Measurements from ENCODE around the gene TBC1D22A. TPM values are rescaled to one million over a fixed set of nuclear protein-coding genes. Genes with fewer than 3 reads are reported as not detected.

The TBC1D22A gene
- total RNA-seq, 4 donors from 2014 or later, result 15.6 to 21.7 (median 20.5) TPM

GRCh38 chr22:47176573-47177333 is 414.3 kb downstream of the TBC1D22A start:
- 94 to 100% methylated on average over 3 to 12 of the region's 24 CpGs for WGBS, 2 donors
- H3K4me1 ChIP-seq, result peaks cover 0 to 7% (median 0%) of the 10 kb centered on the region in 3 donors
- TF ChIP-seq POLR2A (IDR thresholded peaks at IDR 0.05), result no peak
- TF ChIP-seq, protein P1, sequence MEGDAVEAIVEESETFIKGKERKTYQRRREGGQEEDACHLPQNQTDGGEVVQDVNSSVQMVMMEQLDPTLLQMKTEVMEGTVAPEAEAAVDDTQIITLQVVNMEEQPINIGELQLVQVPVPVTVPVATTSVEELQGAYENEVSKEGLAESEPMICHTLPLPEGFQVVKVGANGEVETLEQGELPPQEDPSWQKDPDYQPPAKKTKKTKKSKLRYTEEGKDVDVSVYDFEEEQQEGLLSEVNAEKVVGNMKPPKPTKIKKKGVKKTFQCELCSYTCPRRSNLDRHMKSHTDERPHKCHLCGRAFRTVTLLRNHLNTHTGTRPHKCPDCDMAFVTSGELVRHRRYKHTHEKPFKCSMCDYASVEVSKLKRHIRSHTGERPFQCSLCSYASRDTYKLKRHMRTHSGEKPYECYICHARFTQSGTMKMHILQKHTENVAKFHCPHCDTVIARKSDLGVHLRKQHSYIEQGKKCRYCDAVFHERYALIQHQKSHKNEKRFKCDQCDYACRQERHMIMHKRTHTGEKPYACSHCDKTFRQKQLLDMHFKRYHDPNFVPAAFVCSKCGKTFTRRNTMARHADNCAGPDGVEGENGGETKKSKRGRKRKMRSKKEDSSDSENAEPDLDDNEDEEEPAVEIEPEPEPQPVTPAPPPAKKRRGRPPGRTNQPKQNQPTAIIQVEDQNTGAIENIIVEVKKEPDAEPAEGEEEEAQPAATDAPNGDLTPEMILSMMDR (IDR thresholded peaks at IDR 0.05), result no peak
- no peak overlapping the region for H3K4me3 ChIP-seq
- intact Hi-C loops (cut with DNase I), result no loop called here
- no peak for DNase-seq
- H3K36me3 ChIP-seq, result peaks cover 0 to 46% (median 3%) of the 10 kb centered on the region in 3 donors
- no peak overlapping the region for H3K27ac ChIP-seq
- no peaks in the 10 kb centered on the region for H3K27me3 ChIP-seq
- H3K9me3 ChIP-seq, result no peaks in the 10 kb centered on the region

DNA sequence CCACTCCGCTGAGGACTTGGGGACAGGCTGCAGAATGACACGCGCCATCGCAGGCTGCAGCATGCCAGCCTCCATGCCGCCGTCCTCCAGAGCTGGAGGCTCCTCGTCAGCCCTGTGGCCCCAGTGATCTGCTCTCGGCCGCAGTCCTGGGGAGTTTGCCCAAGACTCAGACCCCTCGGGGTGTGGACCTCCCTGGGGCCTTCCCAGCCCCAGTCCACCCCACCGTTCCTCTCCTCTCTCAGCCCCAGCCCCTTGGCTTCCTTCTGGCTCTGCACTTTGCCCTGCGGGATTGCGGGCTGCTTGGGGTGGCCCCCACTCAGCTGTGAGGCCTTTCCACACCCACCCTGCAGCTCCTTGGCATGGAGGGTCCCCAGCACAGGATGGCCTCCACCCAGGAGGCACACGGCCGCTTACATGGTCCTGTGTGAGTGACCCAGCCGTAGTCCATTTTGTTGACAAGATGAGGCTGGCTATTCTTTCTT is 414.9 kb downstream of the TBC1D22A start:
- TF ChIP-seq, protein P1 (IDR thresholded peaks at IDR 0.05), result no peak
- TF ChIP-seq POLR2A (IDR thresholded peaks at IDR 0.05), result no peak
- Histone ChIP-seq H3K36me3 (peaks cover 0 to 46% (median 3%) of the 10 kb centered on the region in 3 donors), H3K4me1 (peaks cover 0 to 7% (median 0%) of the 10 kb centered on the region in 3 donors), H3K4me3 (no peak overlapping the region), H3K9me3 (no peaks in the 10 kb centered on the region), H3K27ac (no peak overlapping the region), H3K27me3 (no peaks in the 10 kb centered on the region)
- WGBS, 2 donors, result 95 to 97% methylated on average over 10 to 14 of the region's 16 CpGs
- no peak for DNase-seq
- intact Hi-C loops (cut with DNase I), result no loop called here

GRCh38 chr22:47178339-47178738 is 415.9 kb downstream of the TBC1D22A start:
- H3K36me3 ChIP-seq, result peaks cover 0 to 39% (median 3%) of the 10 kb centered on the region in 3 donors
- WGBS, 2 donors, result 93 to 97% methylated on average over 5 of the region's 5 CpGs
- intact Hi-C loops (cut with DNase I), result no loop called here
- no peaks in the 10 kb centered on the region for H3K27me3 ChIP-seq
- H3K27ac ChIP-seq, result no peak overlapping the region
- peaks cover 0 to 7% (median 0%) of the 10 kb centered on the region in 3 donors for H3K4me1 ChIP-seq
- no peak for DNase-seq
- TF ChIP-seq POLR2A (IDR thresholded peaks at IDR 0.05), result no peak
- TF ChIP-seq, protein P1 (IDR thresholded peaks at IDR 0.05), result no peak
- H3K9me3 ChIP-seq, result no peaks in the 10 kb centered on the region
- H3K4me3 ChIP-seq, result no peak overlapping the region

DNA sequence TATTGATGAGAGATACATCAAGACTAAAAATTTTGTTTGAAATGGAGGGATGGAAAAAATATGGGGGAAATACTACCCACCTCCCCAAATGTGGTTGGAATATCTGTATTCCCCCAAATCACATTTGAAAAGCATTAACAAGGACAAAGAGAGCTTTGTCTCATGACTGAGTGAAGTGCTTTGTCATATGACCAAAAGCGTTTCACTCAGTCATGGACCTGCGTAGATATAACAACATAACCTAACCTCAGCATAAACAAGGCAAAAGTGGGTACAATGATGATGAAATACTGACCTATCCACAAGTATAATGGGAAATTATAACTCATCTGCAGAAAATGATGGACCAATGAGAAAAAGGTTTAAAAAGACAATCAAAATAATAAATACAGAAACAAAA is 418.3 kb downstream of the TBC1D22A start:
- Histone ChIP-seq H3K36me3 (peaks cover 0 to 14% (median 3%) of the 10 kb centered on the region in 3 donors), H3K4me3 (no peak overlapping the region), H3K4me1 (no peaks in the 10 kb centered on the region), H3K9me3 (peaks cover 0 to 5% (median 0%) of the 10 kb centered on the region in 3 donors), H3K27me3 (no peaks in the 10 kb centered on the region), H3K27ac (no peak overlapping the region)
- TF ChIP-seq, protein P1 (IDR thresholded peaks at IDR 0.05), result no peak
- TF ChIP-seq POLR2A (IDR thresholded peaks at IDR 0.05), result no peak
- intact Hi-C loops (cut with DNase I), result no loop called here
- 76 to 93% methylated on average over 2 of the region's 2 CpGs for WGBS, 2 donors
- DNase-seq, result no peak

DNA sequence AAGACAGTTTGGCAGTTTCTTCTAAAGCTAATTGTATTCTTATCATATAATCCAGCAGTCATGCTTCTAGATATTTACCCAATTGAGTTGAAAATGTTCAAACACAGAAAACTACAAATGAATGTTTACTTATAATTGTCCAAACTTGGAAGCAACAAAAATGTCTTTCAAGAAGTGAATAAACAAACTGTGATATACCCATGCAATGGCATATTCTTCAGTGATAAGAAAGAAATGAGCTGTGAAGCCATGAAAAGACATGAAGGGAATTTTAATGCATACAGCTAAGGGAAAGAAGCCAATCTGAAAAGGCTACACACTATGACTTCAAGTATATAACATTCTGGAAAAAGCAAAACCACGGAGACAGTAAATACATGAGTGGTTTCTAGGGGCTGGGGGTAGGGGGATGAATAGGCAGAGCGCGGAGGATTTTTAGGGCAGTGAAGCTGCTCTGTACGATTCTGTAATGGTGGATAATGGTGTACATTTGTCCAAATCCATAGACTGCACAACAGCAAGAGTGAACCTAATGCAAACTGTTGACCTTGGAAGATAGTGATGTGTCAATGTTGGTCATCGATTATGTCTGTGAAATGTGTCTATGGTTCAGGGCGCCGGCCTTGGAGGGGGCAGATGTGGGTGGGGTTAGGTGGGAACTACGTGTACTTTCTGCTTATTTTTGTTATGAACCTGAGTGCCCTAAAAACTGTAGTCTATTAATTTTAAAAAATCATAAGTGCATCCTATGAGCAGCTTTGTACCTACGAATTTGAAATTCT is 424.9 kb downstream of the TBC1D22A start:
- intact Hi-C loops (cut with DNase I), result no loop called here
- Histone ChIP-seq H3K27ac (no peak overlapping the region), H3K9me3 (peaks cover 0 to 5% (median 0%) of the 10 kb centered on the region in 3 donors), H3K4me1 (no peaks in the 10 kb centered on the region), H3K27me3 (no peaks in the 10 kb centered on the region), H3K4me3 (no peak overlapping the region), H3K36me3 (no peaks in the 10 kb centered on the region)
- WGBS, 2 donors, result 84 to 85% methylated on average over 9 of the region's 9 CpGs
- DNase-seq, result no peak
- TF ChIP-seq, protein P1 (IDR thresholded peaks at IDR 0.05), result no peak
- no peak for TF ChIP-seq POLR2A (IDR thresholded peaks at IDR 0.05)
